NCI-H2029 (cell line): Measurements from ENCODE around the gene PMP22.
"Not testable (repeated sequence)": the region's sequence is repeated elsewhere in the genome, so short reads cannot be mapped to it uniquely, and the experiment has no call there.

Experiments used
- DNase-seq: peaks from one replicate; lab custom pipeline; 2025; lab: John Stamatoyannopoulos, UW

PMP22 gene

DNA sequence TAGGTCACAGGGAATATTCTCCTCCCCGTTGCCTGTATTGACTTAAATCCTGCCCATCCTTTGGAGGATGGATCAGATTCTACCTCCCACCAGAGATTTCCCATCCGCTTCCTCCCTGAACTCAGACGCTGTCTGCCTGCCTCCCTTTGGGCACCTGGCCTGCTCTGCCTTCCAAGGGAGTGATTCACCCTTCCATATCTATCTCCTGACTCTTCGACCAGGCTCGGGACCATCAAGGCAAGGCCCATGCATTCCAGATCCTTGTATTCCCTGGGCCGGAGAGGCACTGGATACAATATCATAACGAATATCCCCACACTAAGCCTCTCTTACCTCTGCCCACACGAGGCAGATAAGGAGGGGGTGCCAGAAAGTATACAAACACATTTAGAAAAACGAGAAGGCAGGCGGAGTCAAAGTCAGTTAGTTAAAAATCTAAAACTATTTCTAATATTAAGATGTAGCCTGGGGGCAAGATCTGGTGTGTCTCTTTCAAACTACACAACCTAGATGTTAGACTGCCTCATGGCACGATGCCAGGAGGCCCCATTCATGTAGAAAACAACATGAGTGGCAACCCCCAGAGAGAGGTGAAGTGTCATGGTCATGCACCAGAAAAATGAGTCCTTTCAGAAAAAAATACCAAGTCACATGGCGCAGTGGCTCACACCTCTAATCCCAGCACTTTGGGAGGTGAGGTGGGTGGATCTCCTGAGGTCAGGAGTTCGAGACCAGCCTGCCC lies 9.2 kb downstream of the PMP22 start:
- no peak for DNase-seq

- DNase-seq, result no peak
Observed at GRCh38 chr17:15250135-15250860, 14.8 kb downstream of the PMP22 start.

- no peak for DNase-seq
Observed at GRCh38 chr17:15249487-15249886, 15.6 kb downstream of the PMP22 start.

- DNase-seq, result no peak
Observed at GRCh38 chr17:15247891-15248529, 17.1 kb downstream of the PMP22 start.

DNA sequence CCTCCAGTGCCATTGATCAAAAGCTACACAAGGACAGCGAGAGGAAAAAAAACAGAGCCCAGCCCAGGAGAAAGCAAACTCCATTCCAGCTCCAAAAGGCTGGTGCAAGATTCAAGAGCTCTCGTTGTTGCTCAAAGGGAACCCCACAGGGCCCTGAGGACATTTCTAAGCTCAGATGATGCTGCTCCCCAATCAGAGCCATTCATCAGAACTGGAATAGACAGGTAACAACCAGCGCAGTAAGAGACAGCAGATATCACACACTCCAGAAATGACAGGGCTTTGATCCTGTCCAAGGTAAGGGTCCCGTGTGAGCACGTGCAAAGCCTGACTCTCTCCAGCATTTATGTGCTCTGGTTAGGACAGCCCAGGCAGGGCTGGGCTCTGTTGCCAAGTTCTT lies 20.1 kb downstream of the PMP22 start:
- DNase-seq, result no peak

DNA sequence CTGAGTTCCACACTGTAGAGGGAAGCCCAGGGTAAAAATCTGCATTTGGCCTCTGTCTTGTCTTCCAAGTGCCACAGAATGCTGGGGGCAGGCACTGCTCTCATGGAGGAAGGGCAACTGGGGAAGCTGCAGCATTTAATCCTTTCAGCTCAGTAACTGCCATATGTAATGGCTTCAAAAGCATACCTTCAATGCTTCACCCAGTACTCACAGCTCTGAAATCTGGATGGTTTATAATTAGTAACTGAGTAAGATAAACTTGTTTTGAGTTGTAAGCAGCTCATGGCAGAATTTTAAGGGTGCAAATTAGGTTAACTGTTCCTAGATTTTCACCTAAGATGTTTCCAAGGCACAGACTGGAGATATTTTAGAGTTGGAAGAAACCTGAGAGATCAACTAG lies 24.5 kb downstream of the PMP22 start:
- DNase-seq, result no peak

DNA sequence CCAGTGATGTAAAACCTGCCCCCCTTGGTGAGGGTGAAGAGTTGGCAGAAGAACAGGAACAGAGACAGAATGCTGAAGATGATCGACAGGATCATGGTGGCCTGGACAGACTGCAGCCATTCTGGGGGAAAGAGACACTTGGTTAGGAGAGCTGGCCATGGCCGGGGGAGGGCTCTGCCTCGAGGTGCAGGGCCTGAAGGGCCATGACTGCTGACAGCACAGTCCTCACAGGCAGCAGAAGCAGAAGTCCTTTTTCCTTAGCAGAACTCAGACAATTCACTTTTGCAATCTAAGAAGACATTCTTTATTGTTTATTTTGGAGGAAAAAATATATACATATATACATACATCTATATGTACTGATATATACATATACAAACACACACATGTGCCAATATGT lies 25.6 kb downstream of the PMP22 start:
- DNase-seq, result no peak

DNA sequence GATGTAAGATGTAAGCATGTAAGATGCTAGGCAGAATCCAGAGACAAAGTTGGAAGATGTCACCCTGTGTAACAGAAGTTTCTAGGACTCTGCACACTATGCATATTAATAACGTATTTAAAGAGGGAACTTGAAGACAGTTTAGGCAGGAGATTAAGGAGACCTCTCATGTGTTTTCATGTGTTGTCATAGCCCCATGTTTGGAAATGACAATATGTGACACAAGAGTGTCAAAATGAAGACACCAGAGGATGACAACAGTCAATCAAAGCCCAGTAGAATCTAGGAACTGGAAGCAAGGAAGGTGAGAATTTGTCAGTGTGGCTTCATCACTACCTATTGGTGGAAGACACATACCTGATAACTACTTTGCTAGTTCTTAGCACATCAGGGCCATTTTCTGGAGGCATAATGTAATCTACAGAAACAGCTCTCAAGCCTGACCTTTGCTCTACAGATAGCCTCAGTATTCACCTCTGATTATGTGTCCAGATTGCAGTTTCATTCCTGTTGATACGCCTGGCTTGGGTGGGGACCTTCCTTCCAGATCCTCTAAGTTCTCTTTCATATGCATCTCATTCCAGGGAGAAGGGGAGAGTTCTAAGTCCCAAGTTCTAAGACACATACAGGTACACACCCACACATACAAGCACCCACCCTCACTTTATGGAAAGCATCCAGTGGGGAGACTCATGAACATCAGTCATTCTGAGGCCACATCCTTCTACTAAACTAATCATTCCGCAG lies 26.3 kb downstream of the PMP22 start:
- DNase-seq, result no peak

GRCh38 chr17:15238057-15238456 lies 27.1 kb downstream of the PMP22 start:
- DNase-seq, result no peak

DNA sequence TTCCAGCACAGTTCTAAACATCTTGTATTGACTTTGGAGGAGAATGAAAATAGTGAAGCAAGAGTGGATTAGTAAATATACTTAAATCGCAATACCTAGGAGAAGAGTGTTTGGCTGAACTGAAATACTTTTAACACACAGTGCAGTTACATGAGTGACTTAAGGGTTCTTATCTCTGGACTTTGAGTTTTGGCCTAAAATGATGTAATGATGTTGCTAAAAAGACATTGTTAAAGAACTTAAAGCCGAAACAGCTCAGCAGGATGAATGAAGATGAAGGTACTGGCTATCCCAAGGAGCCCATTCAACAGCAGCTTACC lies 28.1 kb downstream of the PMP22 start:
- DNase-seq, result no peak

GRCh38 chr17:15236281-15237105 lies 28.6 kb downstream of the PMP22 start:
- no peak for DNase-seq

DNA sequence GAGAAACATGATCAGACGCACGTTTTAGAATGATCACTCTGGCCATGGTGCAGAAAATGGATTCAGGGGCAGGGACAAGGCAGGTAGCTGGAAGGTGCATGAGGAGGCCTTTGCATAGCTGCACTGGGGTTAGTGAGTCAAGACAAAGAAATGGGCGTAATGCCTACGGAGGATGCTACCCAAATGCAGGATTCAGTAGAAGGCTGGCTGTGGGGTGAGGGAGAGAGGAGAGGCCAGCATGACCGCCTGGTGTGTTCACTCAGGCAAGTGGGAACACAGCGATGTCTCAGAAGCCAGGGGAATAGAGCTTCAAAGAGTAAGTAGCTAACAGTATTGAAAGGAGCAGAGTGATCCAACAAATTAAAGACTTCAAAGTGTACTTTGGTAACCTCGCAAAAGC lies 31.2 kb downstream of the PMP22 start:
- no peak for DNase-seq

DNA sequence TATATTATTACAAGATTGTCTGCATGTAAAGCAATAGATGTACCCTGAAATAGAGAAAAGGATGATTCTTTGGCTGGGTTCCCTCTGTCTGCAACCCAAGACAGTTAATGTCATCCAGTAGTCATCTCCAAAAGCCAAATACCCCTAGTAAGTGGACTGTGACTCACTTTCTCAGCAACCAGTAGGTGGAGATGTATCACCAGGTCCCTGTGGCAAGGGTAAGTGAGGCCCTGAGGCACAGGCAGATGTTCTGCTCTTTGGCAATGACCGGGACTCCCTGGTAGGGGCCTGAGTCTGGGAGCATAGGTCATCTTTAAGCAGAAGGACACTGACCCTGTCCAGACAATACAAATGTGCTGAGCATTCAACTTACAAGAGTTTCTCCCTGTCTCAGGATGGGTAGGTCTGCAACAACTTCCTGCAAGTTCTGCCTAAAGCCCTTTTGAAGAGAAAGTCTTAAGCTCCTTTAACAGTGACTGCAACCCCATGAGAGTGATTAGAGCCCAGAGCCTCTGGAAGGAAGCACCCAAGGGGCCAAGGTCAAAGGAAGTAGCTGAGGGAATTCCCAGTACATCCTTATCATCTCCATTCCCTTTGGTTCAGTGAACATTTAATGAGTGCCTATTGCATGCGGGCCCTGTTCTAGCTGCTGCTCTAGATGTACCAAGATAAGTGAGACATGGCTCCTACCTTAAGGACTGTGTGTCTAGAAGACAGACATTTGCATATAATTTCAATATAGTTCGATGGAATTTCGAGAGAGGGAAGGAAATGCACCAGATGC lies 31.9 kb downstream of the PMP22 start:
- no peak for DNase-seq

- no peak for DNase-seq
Observed at GRCh38 chr17:15232517-15232915, 32.6 kb downstream of the PMP22 start.

DNA sequence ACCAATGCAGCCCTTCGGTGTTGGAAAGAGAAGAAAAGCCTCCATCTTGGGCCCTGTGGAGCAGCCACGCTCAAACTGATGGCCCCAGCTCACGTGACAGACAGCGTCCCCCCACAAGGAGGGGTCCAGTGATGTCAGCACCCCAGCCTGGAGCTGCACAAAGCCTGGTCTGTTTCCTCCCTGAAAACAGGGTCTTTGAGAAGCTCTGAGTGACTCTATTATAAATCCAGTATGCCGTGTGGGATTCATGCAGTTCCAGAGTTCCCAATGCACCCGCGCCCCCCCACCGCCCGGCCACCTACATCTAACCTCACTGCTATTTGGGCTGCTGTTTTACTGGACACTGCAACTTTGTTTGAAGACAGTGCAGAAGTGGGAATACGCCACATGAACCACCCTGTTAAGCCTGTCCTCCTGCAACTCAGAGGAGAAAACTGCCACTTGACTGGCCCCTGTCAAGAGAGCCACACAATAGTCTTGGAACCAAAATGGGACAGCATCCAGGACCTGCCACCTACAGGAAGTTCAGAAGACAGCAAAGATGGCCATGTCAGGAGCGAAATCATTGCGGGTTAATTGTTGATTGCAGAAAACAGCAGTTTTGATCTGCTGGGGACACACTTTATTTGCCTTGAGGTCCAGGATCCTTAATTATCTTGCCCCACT lies 33.1 kb downstream of the PMP22 start:
- DNase-seq, result no peak

GRCh38 chr17:15230866-15231265 lies 34.3 kb downstream of the PMP22 start:
- DNase-seq, result no peak

DNA sequence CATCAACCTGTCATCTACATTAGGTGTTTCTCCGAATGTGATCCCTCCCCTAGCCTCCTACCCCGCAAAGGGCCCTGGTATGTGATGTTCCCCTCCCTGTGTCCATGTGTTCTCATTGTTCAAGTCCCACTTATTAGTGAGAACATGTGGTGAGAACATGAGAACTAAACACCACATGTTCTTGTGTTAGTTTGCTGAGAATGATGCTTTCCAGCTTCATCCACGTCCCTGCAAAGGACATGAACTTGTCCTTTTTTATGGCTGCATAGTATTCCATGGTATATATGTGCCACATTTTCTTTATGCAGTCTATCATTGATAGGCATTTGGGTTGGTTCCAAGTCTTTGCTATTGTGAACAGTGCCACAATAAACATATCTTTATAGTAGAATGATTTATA lies 43.3 kb downstream of the PMP22 start:
- not testable (repeated sequence) for DNase-seq

DNA sequence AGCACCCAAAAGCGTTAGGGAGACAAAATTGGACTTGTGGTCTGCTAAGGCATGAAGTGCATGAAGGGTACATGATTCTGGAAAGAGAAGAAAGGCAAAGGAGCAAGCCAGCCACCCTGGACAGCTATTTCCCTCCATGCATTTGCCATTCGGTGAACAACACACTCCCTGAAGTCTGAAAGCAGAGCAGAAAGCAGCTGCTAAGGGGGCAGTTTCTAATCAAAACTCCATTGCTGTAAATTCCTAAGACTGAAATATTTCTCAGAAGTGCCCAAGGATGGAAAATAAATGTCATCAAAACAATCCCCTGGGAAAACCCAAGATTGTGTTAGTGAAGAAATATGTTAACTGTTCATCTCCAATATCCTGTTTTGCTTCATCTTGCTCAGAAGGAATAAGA lies 44.3 kb downstream of the PMP22 start:
- no peak for DNase-seq

GRCh38 chr17:15216481-15216880 lies 48.6 kb downstream of the PMP22 start:
- no peak for DNase-seq

DNA sequence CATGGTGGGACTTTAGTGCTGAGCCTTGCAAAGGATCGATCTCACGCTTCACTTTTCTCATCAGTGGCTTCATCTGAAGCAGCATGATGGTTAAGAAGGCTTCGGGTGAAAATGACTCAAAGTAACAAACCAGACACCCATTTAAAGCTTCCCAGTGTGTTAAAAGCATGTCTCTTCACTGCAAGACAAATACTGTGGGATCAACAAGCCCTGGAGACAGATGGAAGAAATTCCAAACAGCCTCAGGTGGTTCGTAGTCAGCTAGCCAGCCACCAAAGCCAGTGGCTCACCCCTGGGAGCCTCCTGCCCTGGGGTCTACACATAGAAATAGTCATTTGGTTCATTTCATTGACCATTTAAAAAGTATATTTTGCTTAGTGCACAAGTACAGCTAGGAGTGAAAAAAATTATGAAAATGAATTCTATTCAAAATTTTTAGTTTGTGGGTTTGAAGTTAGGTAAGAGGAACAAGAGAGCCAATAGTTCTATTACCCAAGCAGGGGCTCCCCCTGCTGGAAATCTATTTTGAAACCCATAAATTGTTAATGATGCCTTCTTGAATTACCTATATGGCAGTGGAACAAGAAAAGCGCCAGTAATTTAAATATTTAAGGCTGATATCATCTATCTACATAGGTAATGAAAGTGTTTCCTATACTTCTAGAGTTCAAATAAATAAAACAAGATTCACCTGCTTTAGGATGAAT lies 51.6 kb downstream of the PMP22 start:
- DNase-seq, result no peak
